GM19023 (cell line): ENCODE measurements around the gene EPHA3.

Experiments used
- ATAC-seq: cut with Tn5 transposase; IDR thresholded peaks from one replicate; pipeline ENCODE4 v1.9.1; 2021; ENCODE audit warnings: mild to moderate bottlenecking, moderate library complexity; ENCODE audit not compliant: unreplicated experiment

Gene EPHA3

GRCh38 chr3:89144080-89144479, 36.7 kb downstream of the EPHA3 start:
- no peak for ATAC-seq

GRCh38 chr3:89145995-89146394, 38.6 kb downstream of the EPHA3 start:
- no peak for ATAC-seq

GRCh38 chr3:89154416-89154815, 47.0 kb downstream of the EPHA3 start:
- ATAC-seq = no peak

GRCh38 chr3:89155811-89156210, 48.4 kb downstream of the EPHA3 start:
- no peak for ATAC-seq

- ATAC-seq = no peak
These were observed 50.2 kb downstream of the EPHA3 start for GRCh38 chr3:89157575-89157974.

GRCh38 chr3:89159605-89160004, 52.2 kb downstream of the EPHA3 start:
- no peak for ATAC-seq

GRCh38 chr3:89164774-89165173, 57.4 kb downstream of the EPHA3 start:
- no peak for ATAC-seq

- no peak for ATAC-seq
These were observed 58.3 kb downstream of the EPHA3 start for GRCh38 chr3:89165636-89166263.

GRCh38 chr3:89171687-89172545, 64.5 kb downstream of the EPHA3 start:
- ATAC-seq = no peak

- no peak for ATAC-seq
These were observed 66.1 kb downstream of the EPHA3 start for GRCh38 chr3:89173546-89173945.

GRCh38 chr3:89179355-89180001, 72.1 kb downstream of the EPHA3 start:
- no peak for ATAC-seq

GRCh38 chr3:89180334-89180733, 72.9 kb downstream of the EPHA3 start:
- no peak for ATAC-seq

- ATAC-seq = no peak
These were observed 74.6 kb downstream of the EPHA3 start for GRCh38 chr3:89182056-89182455.

- ATAC-seq = no peak
These were observed 77.0 kb downstream of the EPHA3 start for GRCh38 chr3:89184151-89184995.

GRCh38 chr3:89186456-89186855, 79.0 kb downstream of the EPHA3 start:
- ATAC-seq = no peak

GRCh38 chr3:89198591-89198990, 91.2 kb downstream of the EPHA3 start:
- ATAC-seq = no peak

GRCh38 chr3:89212619-89213018, 105.2 kb downstream of the EPHA3 start:
- ATAC-seq = no peak

GRCh38 chr3:89216016-89216739, 108.8 kb downstream of the EPHA3 start:
- ATAC-seq = no peak

GRCh38 chr3:89217148-89217685, 109.8 kb downstream of the EPHA3 start:
- no peak for ATAC-seq

- no peak for ATAC-seq
These were observed 114.5 kb downstream of the EPHA3 start for GRCh38 chr3:89221924-89222323.
